SW 1271 (cell line): ENCODE measurements around the gene XAGE1B.
"Not testable (repeated sequence)": the region's sequence is repeated elsewhere in the genome, so short reads cannot be mapped to it uniquely, and the experiment has no call there.

Experiments
- DNase-seq, 2 experiments: peaks; one replicate each; lab custom pipeline; 2025; lab: John Stamatoyannopoulos, UW

The XAGE1B gene, protein sequence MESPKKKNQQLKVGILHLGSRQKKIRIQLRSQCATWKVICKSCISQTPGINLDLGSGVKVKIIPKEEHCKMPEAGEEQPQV

DNA sequence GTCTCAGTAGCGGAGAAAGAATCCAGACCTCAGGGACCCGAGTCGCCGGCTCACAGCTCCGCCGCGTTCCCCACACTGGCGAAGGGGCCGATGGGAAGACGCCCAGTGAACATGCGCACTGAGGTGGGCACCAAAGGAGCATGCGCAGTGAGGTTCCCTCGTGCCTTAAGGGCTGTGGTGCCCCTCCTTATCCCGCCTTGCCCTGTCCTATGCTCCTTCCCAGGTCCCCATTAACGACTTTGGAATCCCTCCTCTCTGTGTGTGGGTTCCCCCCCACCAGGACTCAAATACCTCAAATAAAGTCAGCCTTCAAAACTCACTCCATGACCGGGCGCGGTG lies at the start of gene XAGE1B:
TSS of gene XAGE1B (minus strand) at position 77 of the 339 bp plus-strand sequence. CDS start 1,536 bp downstream, outside the sequence.
- DNase-seq = not testable (repeated sequence)

DNA sequence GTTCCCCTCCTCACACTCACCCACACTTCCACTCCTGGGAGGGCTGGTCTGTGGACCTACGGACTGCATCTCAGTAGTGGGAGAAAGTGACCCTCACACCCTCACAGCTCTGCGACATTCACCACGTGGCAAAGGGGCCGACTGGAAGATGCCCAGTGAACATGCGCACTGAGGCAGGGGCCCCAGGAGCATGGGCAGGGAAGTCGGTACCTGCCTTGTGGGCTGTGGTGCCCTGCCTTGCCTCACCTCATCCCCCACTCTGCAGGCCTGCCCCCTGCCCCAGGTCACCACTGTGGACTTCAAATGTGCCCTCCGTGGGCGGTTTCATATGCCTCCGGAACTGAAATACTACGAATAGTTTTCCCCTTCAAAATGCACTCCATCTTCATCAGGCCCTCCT lies 46.2 kb upstream of the XAGE1B start:
- DNase-seq = no peak

DNA sequence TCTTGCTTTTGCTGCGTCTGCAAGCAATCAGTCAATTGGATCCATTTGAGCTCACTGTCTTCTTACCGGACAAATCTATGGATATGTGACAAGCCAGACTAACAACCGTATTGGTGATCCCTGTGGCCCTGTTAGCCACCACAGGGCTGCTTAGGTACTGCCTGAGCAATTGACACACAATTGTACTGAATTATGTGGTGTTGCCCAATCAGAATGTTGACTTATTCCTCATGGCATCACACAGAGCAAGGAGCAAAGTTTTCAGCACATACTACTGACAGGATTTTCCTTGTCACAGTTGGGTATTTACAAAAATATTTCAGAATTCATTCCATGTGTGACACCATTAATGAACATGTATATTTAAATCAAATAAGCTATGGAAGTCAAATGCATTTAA lies 41.3 kb upstream of the XAGE1B start:
- DNase-seq = no peak

DNA sequence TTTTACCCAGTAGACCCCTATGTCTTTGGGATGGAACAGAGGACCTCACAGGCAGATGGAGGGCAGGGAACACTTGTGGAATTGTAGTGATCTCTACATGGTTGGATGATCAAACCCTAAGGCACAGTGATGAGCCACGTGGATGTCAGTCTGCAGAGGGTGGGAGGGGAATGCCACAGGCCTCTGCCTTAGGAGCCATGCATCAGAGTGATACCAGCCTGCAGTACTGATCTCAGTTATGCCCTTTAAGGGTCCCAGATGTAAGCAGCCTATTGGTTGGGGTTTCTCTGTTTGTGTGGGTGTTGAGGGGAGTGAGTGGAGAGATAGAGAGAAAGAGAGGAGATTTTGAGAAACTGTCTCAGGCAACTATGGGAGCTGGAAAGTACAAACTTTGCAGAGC lies 39.9 kb upstream of the XAGE1B start:
- DNase-seq = no peak

DNA sequence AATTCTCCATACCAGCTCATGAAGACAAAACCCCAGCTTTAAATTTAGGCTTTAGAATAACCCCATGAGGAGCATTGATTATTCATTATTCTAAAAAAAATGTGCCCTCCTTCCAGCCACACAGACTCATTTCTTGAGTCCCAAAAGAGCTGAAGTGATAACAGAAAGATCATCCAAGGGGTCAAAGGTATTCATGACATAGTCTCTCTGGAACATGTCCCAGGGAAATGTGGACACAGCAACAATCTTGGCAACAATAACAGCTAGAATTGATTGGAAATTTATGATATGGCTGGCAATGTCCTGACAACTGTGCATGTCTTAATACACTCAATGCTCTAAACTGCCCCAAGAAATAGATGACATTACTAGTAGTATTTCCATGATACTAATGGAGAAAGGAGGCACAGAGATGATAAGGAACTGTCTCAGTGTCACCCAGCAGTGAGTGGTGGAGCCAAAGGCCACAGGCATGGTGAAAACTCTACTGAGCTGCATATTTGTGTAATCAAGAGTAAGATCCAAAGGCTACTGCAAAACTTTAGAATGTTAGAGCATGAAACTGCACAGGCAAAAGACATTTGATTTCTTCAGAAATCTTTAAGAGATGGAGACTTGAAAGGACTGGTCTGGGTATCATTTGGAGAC lies 37.3 kb upstream of the XAGE1B start:
- DNase-seq = no peak

DNA sequence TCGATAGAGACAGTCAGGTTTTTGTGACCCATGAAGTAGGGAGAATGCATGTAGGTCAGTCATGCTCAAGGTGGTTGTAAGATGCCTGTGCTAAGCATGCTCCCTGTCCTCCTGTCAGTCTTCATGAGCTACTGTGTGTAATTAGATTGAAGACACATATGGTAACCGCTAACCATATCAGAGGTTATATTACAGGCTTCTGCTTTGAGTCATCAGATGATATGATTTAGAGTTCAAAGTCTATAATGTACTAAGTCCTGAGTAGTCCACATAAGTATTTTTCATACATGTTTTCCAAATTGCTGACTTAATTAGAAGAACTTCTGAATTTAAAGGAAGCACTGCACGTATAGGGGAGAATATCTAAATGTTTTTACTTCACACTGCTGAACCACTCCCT lies 31.9 kb upstream of the XAGE1B start:
- not testable (repeated sequence) for DNase-seq

DNA sequence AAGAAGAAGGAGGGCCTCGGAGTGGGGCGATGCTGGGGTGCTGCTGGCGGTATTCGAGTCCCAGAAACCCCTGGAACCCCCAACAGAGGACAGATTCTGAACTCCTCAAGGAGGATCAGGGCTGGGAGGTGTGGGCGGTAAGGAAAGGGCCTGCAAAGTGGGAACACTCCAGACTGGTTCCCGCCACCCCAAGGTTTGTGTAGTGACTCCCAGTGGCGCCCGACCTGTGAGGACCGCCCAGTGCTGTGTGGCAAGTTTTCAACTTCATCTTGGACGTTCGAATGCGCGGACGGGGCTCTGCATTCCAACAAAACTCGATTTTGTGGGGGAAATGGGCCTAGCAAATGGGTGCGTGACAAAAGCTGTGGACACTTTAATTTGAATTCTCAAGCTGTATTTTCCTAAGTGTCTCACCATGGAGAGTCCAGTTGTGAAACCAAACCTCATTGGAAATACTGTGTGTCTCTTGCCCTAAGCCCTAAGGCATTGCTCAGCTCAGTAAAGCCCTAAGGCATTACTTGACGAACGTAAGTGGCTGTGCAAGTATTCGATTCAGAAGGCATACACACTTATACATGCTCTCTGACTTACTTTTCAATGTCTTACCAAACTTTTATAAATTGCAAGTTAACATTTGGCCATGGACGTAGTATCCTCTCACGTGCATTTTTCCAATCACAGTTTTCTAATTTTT lies 27.4 kb upstream of the XAGE1B start:
- DNase-seq = no peak

DNA sequence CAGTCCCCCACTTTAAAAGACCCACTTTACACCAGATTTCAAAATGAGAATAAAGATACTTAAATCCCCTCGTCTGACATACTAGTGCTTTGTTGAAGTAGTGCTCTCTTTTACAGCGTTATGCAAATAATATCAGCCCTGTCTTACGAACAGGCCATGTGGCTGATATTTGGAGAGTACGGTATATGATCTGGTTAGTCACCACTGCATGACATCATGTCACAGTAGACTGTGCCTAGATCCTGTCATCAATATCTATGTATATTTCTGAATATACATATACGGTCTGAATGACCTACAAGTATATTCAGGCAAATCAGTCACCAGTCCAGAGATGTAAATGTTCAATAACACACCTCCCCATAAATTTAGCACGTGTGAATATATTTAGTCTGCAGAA lies 25.4 kb upstream of the XAGE1B start:
- no peak for DNase-seq

DNA sequence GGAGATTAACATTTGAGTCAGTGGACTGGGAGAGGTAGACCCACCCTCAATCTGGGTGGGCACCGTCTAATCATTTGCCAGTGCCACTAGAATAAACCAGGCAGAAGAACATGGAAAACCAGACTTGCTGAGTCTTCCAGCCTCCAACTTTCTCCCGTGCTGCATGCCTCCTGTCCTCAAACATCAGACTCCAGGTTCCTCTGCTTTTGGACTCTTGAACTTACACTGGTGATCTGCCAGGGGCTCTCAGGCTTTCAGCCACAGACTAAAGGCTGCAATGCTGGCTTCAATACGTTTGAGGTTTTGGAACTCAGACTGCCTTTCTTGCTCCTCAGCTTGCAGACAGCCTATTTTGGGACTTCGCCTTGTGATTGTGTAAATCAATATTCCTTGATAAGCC lies 24.2 kb upstream of the XAGE1B start:
- not testable (repeated sequence) for DNase-seq

DNA sequence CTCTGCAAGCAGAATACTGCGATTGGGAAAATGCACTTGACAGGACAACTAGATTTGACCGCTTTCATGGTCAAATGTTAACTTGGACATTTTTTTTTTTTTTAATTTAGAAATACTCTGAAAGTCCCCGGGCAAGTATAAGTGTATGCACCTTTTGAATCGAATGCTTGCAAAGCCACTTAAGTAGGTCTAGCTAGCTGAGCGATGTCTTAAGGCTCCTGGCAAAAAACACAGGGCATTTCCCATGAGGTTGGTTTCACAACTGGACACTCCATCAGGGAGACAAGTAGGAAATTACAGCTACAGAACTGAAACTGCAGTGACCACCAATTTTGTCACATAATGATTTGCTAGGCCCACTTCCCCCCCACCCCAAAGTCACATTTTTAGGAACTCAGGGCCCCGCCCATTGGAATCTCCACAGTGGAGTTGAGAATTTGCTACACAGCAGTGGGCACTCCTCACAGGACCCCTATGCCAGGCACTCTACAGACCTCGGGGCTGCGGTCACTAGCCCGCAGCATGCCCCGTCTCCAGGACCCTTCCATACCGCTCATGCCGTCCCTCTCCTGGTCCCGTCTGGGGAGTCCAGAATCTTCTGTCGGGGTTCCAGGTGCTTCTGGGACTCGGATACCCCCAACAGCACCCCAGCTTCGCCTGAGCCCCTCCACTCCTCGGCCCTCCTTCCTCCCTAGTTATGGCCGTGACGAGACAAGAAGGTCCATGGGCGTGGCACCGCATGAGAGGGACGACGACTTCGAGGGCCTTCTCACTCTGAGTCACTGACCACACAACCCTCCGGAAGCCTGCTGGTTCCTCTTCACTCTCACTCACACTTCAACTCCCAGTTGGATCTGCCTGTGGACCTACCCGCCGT lies 515 bp downstream of the XAGE1B start:
- DNase-seq = not testable (repeated sequence)

DNA sequence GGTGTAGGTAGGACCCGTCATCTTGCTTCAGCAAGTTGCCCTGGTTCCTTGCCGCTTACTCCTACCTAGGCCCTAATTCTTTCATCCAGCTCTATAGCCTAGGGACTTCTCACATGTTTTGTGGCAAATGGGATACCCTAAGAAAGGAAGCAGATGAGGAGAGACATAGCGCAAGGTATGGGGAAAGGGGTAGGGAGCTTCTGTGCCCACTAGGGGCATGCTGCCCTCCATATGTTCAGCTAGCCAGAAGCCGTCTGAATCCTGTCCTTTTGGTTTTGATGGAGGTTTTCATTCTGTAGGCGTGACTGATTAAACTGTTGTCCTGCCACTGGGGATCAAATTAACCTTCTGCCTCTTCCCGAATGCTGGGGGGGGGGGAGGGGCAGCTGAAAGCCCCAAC lies 5.7 kb downstream of the XAGE1B start:
- DNase-seq = not testable (repeated sequence)

DNA sequence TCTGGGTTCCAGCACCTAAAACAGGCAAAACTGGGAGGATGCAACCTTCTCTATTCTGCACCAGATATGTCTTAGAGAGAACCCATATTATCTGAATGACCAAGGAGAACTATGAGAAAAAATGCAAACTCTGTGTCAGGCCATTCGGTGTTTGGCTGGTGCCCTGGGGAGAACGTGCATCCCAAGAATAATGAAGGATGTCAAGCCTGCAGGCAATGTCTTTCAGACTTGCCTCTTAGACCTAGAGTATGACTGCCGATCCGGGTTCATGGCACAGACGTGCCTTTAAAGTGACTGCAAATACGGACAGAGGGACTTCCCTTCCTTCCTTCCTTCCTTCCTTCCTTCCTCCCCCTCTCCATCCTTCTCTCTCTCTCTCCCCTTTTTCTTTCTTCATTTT lies 6.9 kb downstream of the XAGE1B start:
- no peak for DNase-seq

DNA sequence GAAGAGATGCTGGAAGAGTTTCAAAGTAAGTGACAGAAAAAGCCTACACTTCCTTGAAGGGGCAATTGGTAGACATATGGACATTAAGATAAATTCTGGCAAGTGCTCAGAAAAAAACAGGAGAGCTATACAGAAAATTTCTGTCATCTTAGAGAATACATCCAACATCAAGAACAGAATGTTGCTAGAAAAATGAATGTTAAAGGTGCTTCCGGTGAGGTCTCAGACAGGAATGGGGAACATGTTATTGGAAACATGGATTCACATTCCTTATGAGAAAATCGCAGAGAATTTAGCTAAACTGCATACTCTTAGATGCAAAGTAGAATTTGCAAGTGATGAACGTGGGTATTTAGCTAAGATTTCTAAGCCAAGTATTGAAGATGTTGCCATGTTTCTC lies 9.5 kb downstream of the XAGE1B start:
- DNase-seq = no peak

DNA sequence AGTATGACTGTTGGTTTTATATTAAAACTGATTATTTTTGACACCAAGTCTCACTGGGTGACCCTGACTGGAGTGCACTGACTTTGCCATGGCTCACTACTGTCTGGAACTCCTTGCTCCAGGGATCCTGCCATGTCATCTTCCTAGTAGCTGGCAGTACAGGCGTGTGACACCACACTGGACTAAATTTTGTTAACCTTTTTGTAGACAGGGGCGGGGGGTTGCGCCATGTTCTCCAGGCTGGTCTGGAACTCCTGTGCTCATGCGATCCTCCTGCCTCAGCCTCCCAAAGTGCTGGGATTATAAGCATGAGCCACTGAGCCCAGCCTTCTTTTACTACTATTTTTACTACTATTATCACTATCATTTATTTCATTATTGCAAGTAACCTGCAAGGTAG lies 12.3 kb downstream of the XAGE1B start:
- DNase-seq = no peak

DNA sequence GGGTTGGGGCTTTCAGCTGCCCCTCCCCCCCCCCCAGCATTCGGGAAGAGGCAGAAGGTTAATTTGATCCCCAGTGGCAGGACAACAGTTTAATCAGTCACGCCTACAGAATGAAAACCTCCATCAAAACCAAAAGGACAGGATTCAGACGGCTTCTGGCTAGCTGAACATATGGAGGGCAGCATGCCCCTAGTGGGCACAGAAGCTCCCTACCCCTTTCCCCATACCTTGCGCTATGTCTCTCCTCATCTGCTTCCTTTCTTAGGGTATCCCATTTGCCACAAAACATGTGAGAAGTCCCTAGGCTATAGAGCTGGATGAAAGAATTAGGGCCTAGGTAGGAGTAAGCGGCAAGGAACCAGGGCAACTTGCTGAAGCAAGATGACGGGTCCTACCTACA lies 15.5 kb downstream of the XAGE1B start:
- DNase-seq = not testable (repeated sequence)

DNA sequence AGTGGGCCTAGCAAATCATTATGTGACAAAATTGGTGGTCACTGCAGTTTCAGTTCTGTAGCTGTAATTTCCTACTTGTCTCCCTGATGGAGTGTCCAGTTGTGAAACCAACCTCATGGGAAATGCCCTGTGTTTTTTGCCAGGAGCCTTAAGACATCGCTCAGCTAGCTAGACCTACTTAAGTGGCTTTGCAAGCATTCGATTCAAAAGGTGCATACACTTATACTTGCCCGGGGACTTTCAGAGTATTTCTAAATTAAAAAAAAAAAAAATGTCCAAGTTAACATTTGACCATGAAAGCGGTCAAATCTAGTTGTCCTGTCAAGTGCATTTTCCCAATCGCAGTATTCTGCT lies 20.5 kb downstream of the XAGE1B start:
- not testable (repeated sequence) for DNase-seq

DNA sequence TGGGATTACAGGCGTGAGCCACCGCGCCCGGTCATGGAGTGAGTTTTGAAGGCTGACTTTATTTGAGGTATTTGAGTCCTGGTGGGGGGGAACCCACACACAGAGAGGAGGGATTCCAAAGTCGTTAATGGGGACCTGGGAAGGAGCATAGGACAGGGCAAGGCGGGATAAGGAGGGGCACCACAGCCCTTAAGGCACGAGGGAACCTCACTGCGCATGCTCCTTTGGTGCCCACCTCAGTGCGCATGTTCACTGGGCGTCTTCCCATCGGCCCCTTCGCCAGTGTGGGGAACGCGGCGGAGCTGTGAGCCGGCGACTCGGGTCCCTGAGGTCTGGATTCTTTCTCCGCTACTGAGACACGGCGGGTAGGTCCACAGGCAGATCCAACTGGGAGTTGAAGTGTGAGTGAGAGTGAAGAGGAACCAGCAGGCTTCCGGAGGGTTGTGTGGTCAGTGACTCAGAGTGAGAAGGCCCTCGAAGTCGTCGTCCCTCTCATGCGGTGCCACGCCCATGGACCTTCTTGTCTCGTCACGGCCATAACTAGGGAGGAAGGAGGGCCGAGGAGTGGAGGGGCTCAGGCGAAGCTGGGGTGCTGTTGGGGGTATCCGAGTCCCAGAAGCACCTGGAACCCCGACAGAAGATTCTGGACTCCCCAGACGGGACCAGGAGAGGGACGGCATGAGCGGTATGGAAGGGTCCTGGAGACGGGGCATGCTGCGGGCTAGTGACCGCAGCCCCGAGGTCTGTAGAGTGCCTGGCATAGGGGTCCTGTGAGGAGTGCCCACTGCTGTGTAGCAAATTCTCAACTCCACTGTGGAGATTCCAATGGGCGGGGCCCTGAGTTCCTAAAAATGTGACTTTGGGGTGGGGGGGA lies 21.1 kb downstream of the XAGE1B start, which contains the start of gene XAGE1A:
TSS of gene XAGE1A (plus strand) at position 264 of the 874 bp plus-strand sequence. CDS start 1,554 bp downstream, outside the sequence.
- not testable (repeated sequence) for DNase-seq

DNA sequence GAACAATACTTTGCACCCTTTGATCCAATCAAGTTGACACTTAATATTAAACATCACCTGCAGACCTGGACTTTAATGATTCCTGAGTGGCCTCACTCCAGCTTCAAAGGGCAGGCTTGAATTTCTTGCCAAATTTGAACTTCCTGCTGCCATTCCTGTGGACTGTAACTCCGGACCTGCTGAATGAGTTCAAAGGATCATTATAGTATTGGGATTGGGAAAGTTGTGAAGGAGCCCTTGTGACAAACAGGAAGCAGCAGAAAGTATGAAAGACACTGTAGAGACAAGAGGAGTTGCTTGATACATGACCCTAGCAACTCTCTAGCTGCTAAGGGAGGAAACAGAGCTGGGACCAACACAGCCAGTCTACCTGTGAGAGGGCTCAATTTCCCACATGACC lies 45.6 kb downstream of the XAGE1B start:
- DNase-seq = not testable (repeated sequence)
